ENCODE results near the gene IQGAP2. TPM values are rescaled to one million over a fixed set of nuclear protein-coding genes. Genes with fewer than 3 reads are reported as not detected.

IQGAP2 gene
- total and polyA plus RNA-seq, 2 of the 8 experiments (the other 6 are each of a cell fraction or from before 2014, with no cell fraction given) = 19.7 to 66.0 TPM

- TF ChIP-seq USF2 (IDR thresholded peaks at IDR 0.05; ENCODE audit: low read length) (no peak), MAX (IDR thresholded peaks at IDR 0.05) (no peak), CBX8 (IDR thresholded peaks at IDR 0.05; ENCODE audit: borderline replicate concordance, low read depth, low read length) (no peak)
Observed at GRCh38 chr5:76580981-76581380, 177.9 kb downstream of the IQGAP2 start (continued).

All from H1 (cell line).